HUES6 (cell line): ENCODE measurements around the gene HNRNPH3.

Experiments used
- H3K27ac ChIP-seq: 2 replicates; pipeline ENCODE4 v1.7.0; 2013; ENCODE audit warnings: low read depth, mild to moderate bottlenecking, low read length, inconsistent platforms
- H3K27me3 ChIP-seq: 2 replicates; pipeline ENCODE4 v1.6.1; 2013; ENCODE audit warnings: low read length; ENCODE audit not compliant: control insufficient read depth, insufficient read depth
- H3K36me3 ChIP-seq: 2 replicates; pipeline ENCODE4 v1.6.1; 2013; ENCODE audit warnings: low read length; ENCODE audit not compliant: control insufficient read depth, insufficient read depth
- H3K4me1 ChIP-seq: 2 replicates; pipeline ENCODE4 v1.6.1; 2013; ENCODE audit warnings: low read length; ENCODE audit not compliant: control insufficient read depth, insufficient read depth
- H3K4me3 ChIP-seq: 2 replicates; pipeline ENCODE4 v1.5.1; 2013; ENCODE audit warnings: low read depth, low read length
- H3K9ac ChIP-seq: one replicate; pipeline ENCODE4 v1.6.1; 2013; ENCODE audit warnings: mild to moderate bottlenecking, low read length
- H3K9me3 ChIP-seq: 2 replicates; pipeline ENCODE4 v1.6.1; 2013; ENCODE audit warnings: low read depth, low read length; ENCODE audit not compliant: control insufficient read depth, insufficient read depth

Gene HNRNPH3

DNA sequence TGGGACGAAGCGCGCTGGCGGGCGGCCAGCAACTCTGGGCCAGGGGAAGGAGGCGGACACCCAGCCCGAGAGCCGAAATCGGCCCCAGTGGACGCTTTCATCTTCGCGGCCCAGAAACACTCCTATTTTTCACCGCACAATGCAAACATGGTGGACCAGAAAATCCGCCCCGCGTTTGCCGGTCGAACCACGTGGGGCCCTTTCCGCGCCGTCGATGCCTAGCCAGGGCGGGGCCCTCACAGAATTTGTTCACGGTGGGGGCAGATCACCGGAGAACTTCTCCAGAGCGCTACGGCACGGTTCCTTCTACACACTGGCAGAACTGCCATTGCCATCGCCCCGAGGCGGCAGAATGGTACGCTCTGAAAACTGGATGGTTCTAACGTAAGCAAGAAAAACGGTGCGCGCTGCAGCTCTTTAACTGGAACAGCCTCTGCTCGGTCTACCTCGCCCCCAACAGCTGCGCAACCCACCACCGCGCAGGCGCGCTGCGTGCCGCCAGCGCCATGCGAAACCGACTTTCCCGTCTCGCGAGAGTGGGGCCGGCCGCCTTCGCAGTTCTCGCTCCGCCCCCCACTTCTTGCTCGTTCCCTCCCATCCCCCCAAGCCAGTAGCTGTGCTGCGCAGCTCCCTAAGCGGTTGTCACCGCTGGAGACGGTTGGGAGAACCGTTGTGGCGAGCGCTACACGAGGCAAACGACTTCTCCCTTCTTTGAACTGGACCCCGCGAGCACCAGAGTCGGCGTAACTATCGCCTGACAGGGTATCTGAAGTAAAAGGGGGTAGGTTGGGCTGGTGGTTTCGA, at the start of gene HNRNPH3:
TSS of gene HNRNPH3 (plus strand) at position 610 of the 804 bp plus-strand sequence. CDS start 5,158 bp downstream, outside the sequence.
- Histone ChIP-seq H3K4me3 (peak within 1 kb of the TSS; percentile 87), H3K4me1 (peaks cover 20% of the 10 kb centered on the region), H3K27me3 (no peaks in the 10 kb centered on the region)

DNA sequence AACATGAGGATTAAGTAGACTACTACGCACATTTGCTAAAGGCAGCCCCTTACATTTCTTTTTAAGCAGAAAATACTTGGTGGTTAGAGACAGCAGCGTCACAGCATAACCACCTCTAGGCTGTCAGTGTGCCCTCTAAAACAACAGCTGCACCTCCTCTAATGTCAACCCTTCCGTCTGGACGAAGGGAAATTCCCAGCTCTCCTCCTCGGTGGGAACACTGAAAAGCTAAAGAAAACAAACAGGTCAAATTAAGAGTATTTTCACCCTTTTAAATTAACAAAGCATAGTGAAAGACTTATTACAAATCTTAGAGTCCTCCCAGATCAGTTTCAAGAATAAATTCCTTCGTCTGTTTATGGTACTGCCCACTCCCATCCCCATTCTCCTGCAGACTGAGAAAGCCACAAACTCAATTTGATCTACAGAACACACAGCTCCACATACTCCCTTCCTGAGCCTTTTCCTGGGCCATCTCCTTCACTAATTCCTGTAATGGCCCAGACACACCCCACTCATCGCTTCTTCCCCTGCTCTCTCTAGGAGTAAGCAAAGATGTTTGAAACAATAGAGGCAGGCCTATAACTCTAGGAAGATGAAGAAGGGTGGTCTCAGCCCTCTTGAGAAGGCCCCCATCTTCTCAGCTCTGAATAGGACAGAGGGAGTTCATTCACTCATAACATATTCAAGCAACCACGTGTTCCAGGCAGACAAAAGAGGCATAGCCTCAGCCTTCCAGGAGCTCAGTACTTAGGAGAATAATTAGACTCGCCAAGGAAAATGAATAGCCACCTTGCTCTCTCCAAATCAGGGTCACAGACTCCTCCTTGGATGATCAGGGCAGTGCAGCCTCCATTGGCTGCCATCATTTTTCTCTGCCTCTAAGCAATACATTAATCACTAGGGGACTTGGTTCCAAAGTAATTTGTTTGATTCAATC, 47.5 kb upstream of the HNRNPH3 start:
- H3K27ac ChIP-seq, result no peak overlapping the region
- no peaks in the 10 kb centered on the region for H3K36me3 ChIP-seq
- no peaks in the 10 kb centered on the region for H3K27me3 ChIP-seq
- peaks cover 4% of the 10 kb centered on the region; the same call in 1 of the 2 replicates for H3K9me3 ChIP-seq
- no peak overlapping the region for H3K4me3 ChIP-seq
- no peaks in the 10 kb centered on the region for H3K4me1 ChIP-seq
- H3K9ac ChIP-seq, result no peak overlapping the region

More for the DNA sequence above, at the start of gene HNRNPH3:
- H3K36me3 ChIP-seq, result peaks cover 12% of the 10 kb centered on the region
- peak within 1 kb of the TSS; percentile 98 for H3K27ac ChIP-seq
- peak within 1 kb of the TSS; percentile 98 for H3K9ac ChIP-seq
- H3K9me3 ChIP-seq, result no peaks in the 10 kb centered on the region

GRCh38 chr10:68288717-68289116, 43.1 kb upstream of the HNRNPH3 start:
- Histone ChIP-seq H3K4me3 (no peak overlapping the region), H3K4me1 (no peaks in the 10 kb centered on the region), H3K36me3 (no peaks in the 10 kb centered on the region), H3K27ac (no peak overlapping the region), H3K9me3 (no peaks in the 10 kb centered on the region), H3K27me3 (no peaks in the 10 kb centered on the region), H3K9ac (no peak overlapping the region)

GRCh38 chr10:68290736-68291135, 41.1 kb upstream of the HNRNPH3 start:
- H3K9me3 ChIP-seq, result no peaks in the 10 kb centered on the region
- no peak overlapping the region for H3K4me3 ChIP-seq
- no peaks in the 10 kb centered on the region for H3K36me3 ChIP-seq
- no peaks in the 10 kb centered on the region for H3K27me3 ChIP-seq
- no peaks in the 10 kb centered on the region for H3K4me1 ChIP-seq
- no peak overlapping the region for H3K27ac ChIP-seq
- no peak overlapping the region for H3K9ac ChIP-seq

DNA sequence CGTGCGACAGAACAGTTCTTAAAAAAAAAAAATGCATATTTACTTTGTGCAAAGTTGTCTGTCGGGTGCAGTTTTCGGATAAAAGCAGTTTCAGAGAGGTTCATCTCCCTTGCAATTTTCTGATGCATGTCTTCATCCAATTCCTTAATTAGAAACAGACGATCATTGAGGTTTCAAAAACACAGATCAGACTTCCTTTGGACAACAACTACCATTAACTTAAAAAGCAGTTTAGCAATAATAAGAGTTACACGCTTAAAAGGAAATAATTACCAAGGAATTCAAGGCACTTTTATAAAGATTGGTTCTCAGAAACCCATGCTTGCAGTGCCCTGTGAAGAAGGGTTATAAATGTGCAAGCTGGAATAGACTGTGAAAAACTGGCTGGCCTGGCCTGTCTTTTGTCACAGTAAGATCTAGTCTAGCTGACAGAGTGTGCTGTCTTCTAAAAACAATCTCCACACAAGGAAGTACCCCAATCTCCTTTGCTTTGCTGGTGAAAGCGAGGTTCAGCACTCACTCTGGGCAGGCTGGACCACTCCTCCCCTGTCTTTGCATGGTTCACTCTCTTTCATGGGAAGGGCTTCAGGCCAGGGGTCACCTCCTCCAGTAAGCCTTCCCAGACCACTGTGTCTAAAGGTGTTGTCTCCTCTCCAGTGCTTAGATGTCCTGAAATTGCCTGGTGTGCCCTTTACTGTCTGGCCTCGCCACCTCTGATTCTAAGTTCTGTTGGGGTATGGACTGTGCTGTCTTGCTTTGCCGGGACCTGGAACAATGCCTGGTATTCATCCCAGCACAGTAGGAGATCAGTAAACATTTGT, 34.8 kb upstream of the HNRNPH3 start:
- H3K36me3 ChIP-seq, result no peaks in the 10 kb centered on the region
- H3K4me1 ChIP-seq, result no peaks in the 10 kb centered on the region
- no peak overlapping the region for H3K9ac ChIP-seq
- H3K4me3 ChIP-seq, result no peak overlapping the region
- H3K27ac ChIP-seq, result no peak overlapping the region
- H3K27me3 ChIP-seq, result no peaks in the 10 kb centered on the region
- H3K9me3 ChIP-seq, result no peaks in the 10 kb centered on the region

DNA sequence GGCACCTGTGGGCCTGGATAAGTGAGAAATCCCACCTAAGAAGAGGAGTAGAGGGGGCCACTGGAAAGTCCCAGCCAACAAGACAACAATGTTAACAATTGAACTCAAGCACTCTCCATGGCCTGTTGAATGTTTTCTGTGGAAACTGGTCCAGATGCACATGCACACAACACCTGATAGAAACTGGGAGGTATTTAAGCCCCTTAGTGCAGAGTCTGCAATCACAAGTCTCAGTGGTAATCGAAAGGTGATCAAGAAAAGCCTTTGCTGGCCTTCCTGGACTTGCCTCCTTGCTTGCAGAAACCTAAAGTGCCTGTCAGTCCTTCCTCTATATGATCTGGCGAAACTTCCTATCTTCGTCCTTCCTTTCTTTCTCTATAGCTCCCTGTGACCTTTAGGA, 30.6 kb upstream of the HNRNPH3 start:
- H3K27ac ChIP-seq, result no peak overlapping the region
- no peaks in the 10 kb centered on the region for H3K36me3 ChIP-seq
- H3K27me3 ChIP-seq, result no peaks in the 10 kb centered on the region
- no peak overlapping the region for H3K4me3 ChIP-seq
- no peaks in the 10 kb centered on the region for H3K9me3 ChIP-seq
- H3K9ac ChIP-seq, result no peak overlapping the region
- H3K4me1 ChIP-seq, result no peaks in the 10 kb centered on the region

- no peaks in the 10 kb centered on the region for H3K36me3 ChIP-seq
- no peak overlapping the region for H3K9ac ChIP-seq
- H3K9me3 ChIP-seq, result no peaks in the 10 kb centered on the region
- no peaks in the 10 kb centered on the region for H3K4me1 ChIP-seq
- H3K27ac ChIP-seq, result no peak overlapping the region
- no peak overlapping the region for H3K4me3 ChIP-seq
- H3K27me3 ChIP-seq, result no peaks in the 10 kb centered on the region
Measured at GRCh38 chr10:68301790-68302502, 29.9 kb upstream of the HNRNPH3 start.

DNA sequence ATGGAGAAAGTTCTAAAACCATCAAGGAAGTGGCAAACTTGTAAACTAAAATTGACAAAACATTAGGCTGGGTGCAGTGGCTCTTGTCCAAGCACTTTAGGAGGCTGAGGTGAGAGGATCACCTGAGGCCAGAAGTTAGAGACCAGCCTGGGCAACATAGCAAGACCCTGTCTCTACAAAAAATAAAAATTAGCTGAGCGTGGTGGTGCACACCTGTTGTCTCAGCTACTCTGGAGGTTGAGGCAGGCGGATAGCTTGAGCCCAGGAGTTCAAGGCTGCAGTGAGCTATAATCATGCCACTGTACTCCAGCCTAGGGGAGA, 29.4 kb upstream of the HNRNPH3 start:
- H3K27ac ChIP-seq, result no peak overlapping the region
- no peak overlapping the region for H3K9ac ChIP-seq
- H3K27me3 ChIP-seq, result no peaks in the 10 kb centered on the region

GRCh38 chr10:68302871-68303270, 29.0 kb upstream of the HNRNPH3 start:
- H3K36me3 ChIP-seq, result no peaks in the 10 kb centered on the region
- no peak overlapping the region for H3K9ac ChIP-seq
- H3K27me3 ChIP-seq, result no peaks in the 10 kb centered on the region
- H3K4me3 ChIP-seq, result no peak overlapping the region
- no peaks in the 10 kb centered on the region for H3K4me1 ChIP-seq
- H3K27ac ChIP-seq, result no peak overlapping the region
- no peaks in the 10 kb centered on the region for H3K9me3 ChIP-seq

More for the DNA sequence above, 29.4 kb upstream of the HNRNPH3 start:
- no peaks in the 10 kb centered on the region for H3K36me3 ChIP-seq
- no peaks in the 10 kb centered on the region for H3K9me3 ChIP-seq
- H3K4me3 ChIP-seq, result no peak overlapping the region
- H3K4me1 ChIP-seq, result no peaks in the 10 kb centered on the region

DNA sequence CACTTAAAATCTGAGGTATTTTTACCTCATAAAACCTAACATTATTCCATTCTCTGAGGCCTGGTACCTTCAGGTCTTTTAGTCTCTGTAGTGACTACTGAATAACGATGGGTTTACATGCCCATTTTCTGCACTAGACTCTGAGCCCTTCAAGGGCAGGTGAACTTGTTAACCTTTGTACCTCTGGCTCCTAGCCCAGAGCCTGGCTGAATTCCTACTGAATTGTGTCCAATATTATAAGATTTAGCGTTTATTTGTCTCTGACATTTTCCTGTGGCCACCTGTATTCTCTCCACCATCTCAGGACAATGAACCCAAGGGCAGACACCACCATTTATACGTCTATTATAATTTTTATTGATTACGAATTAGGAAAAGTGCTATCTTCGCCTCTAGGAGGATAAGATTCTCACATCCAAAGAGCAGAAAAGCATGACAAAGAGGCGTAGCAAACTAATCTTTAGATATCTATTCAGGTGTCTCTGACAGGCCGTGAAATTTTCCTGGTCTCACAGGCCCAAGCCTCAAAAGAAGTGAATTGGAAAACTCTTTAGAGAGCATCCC, 27.9 kb upstream of the HNRNPH3 start:
- Histone ChIP-seq H3K9me3 (no peaks in the 10 kb centered on the region), H3K9ac (no peak overlapping the region), H3K4me1 (no peaks in the 10 kb centered on the region), H3K27me3 (no peaks in the 10 kb centered on the region), H3K4me3 (no peak overlapping the region), H3K36me3 (no peaks in the 10 kb centered on the region), H3K27ac (no peak overlapping the region)
